Measurements from ENCODE around the gene MMS22L.

- TF ChIP-seq, protein P1, sequence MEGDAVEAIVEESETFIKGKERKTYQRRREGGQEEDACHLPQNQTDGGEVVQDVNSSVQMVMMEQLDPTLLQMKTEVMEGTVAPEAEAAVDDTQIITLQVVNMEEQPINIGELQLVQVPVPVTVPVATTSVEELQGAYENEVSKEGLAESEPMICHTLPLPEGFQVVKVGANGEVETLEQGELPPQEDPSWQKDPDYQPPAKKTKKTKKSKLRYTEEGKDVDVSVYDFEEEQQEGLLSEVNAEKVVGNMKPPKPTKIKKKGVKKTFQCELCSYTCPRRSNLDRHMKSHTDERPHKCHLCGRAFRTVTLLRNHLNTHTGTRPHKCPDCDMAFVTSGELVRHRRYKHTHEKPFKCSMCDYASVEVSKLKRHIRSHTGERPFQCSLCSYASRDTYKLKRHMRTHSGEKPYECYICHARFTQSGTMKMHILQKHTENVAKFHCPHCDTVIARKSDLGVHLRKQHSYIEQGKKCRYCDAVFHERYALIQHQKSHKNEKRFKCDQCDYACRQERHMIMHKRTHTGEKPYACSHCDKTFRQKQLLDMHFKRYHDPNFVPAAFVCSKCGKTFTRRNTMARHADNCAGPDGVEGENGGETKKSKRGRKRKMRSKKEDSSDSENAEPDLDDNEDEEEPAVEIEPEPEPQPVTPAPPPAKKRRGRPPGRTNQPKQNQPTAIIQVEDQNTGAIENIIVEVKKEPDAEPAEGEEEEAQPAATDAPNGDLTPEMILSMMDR (optimal IDR thresholded peaks at IDR 0.05 in 1 of 3, IDR thresholded peaks at IDR 0.05 in 1 of 3, conservative IDR thresholded peaks at IDR 0.05 in 1 of 3; ENCODE audit: extremely low read depth in 1 of 3, insufficient read depth in 2 of 3, low read length in 3 of 3) = no peak
- TF ChIP-seq EZH2 (IDR thresholded peaks at IDR 0.05; ENCODE audit: low read length) = no peak
Measured at GRCh38 chr6:97282726-97283617, at the start of gene MMS22L.
